C4-2B (cell line): ENCODE measurements around the gene KIAA1549.

Experiments used
- H3K27ac ChIP-seq: fragments of 450-650 bp; 2 replicates; pipeline ENCODE4 v1.5.1; 2017
- ZFX ChIP-seq: fragments of 450-650 bp; IDR thresholded peaks from 2 replicates; pipeline ENCODE4 v1.6.1; 2017
- TF ChIP-seq, protein P1 (sequence below): fragments of 450-650 bp; conservative IDR thresholded peaks from 2 replicates; pipeline ENCODE4 v1.5.1; 2017; ENCODE audit warnings: mild to moderate bottlenecking

The KIAA1549 gene

DNA sequence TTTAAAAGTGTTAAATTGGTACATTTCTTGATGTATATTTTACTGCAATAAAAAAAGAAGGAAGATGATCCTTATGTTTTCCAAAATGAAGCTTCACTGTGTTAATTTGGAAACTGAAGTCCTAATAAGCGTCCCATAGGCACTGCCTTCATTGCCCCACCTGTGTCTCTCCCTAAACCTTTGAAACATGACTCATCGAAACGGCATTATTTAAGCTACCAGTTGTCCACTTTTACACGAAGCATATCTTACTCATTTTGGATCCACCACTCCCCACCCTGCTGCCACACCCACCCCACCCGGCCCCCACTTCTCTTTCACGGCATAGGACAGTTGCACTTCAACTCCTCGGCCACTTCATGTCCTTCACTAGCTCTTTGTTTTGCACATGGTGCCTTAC lies 85.5 kb downstream of the KIAA1549 start:
- TF ChIP-seq, protein P1, sequence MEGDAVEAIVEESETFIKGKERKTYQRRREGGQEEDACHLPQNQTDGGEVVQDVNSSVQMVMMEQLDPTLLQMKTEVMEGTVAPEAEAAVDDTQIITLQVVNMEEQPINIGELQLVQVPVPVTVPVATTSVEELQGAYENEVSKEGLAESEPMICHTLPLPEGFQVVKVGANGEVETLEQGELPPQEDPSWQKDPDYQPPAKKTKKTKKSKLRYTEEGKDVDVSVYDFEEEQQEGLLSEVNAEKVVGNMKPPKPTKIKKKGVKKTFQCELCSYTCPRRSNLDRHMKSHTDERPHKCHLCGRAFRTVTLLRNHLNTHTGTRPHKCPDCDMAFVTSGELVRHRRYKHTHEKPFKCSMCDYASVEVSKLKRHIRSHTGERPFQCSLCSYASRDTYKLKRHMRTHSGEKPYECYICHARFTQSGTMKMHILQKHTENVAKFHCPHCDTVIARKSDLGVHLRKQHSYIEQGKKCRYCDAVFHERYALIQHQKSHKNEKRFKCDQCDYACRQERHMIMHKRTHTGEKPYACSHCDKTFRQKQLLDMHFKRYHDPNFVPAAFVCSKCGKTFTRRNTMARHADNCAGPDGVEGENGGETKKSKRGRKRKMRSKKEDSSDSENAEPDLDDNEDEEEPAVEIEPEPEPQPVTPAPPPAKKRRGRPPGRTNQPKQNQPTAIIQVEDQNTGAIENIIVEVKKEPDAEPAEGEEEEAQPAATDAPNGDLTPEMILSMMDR, result no peak
- TF ChIP-seq ZFX, result no peak
- no peak overlapping the region for H3K27ac ChIP-seq

DNA sequence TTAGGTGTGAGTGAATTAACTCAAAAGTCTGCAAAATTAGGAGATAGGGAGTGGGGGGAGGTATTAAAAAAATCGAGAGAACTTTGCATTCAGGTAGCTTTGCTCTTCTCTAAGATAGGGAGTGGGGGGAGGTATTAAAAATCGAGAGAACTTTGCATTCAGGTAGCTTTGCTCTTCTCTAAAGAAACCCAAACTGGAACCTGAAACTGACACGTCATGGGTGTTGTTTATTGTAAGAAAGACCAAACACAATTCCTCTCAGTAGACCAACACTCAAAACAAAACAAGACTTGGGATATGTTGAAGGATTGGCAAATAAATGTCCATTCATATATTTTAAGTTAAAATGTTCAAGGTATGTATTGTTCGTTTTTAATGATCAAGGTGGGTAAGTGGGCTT lies 87.9 kb downstream of the KIAA1549 start:
- no peak overlapping the region for H3K27ac ChIP-seq
- TF ChIP-seq ZFX, result no peak
- TF ChIP-seq, protein P1, result no peak

DNA sequence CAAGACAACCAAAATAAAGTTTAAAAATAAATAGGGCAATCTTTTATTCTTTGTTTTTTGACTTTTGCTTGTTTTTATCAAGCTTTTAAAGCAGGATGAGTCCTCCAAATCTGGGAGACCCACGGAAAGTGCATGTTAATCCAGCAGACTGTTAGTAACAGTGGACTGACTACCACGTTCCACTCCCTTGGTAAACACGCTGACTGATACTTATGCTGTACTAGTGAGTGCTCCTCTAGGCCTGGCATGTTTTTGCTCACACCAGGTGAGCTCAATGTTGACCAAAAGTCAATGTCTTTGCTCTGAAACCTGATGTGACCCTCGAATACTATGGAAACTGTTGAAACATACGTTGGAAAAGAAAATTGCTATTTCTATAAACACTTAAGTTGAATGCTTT lies 88.4 kb downstream of the KIAA1549 start:
- no peak overlapping the region for H3K27ac ChIP-seq

DNA sequence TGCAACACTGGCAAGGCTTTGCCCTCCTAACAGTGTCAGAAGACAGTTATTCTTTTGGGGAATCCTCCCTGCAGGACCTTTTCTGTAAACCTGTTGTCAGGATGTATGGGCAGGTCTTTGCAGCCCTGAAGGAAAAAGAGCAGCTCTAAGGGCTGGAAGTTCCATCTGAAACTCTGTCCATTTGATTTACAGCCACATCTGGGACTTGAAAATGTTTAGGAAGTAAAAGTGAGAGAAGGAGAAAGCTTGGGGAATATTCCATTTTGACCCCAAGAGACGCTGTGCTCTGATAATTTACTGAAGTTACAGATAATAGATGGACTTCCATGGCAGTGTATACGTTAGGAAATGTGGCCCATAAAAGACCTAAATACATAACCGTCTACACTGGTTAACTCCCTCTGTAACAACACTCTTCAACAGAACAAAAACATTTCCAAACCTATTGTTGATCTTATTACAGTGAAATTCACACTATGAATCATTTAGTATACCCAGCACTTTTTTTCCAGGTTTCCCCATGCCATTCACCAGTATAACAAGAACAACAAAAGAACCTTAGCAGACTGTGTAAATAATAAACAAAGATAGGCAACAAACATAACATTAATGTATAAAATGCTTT lies 89.1 kb downstream of the KIAA1549 start:
- H3K27ac ChIP-seq, result no peak overlapping the region
- TF ChIP-seq ZFX, result no peak
- TF ChIP-seq, protein P1, result no peak

More for the DNA sequence above, 88.4 kb downstream of the KIAA1549 start:
- TF ChIP-seq, protein P1, result no peak
- no peak for TF ChIP-seq ZFX

DNA sequence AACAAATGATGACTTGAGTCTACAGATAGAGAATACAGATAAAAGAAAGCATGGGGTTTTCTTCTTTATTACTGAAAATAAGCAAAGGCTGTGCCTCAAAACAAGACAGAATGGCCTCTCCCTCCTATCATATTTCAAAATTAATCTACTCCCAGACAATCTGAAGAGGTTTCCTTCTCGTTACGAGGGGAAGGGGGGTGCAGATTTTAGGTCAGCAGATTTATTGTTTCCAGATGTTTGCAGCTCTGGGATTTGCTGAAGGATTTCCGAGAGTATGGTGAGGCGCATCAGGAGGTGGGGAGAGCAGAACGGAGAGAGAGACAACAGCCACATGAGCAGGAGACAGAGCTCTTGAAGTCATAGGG lies 89.8 kb downstream of the KIAA1549 start:
- TF ChIP-seq ZFX, result no peak
- TF ChIP-seq, protein P1, result no peak

DNA sequence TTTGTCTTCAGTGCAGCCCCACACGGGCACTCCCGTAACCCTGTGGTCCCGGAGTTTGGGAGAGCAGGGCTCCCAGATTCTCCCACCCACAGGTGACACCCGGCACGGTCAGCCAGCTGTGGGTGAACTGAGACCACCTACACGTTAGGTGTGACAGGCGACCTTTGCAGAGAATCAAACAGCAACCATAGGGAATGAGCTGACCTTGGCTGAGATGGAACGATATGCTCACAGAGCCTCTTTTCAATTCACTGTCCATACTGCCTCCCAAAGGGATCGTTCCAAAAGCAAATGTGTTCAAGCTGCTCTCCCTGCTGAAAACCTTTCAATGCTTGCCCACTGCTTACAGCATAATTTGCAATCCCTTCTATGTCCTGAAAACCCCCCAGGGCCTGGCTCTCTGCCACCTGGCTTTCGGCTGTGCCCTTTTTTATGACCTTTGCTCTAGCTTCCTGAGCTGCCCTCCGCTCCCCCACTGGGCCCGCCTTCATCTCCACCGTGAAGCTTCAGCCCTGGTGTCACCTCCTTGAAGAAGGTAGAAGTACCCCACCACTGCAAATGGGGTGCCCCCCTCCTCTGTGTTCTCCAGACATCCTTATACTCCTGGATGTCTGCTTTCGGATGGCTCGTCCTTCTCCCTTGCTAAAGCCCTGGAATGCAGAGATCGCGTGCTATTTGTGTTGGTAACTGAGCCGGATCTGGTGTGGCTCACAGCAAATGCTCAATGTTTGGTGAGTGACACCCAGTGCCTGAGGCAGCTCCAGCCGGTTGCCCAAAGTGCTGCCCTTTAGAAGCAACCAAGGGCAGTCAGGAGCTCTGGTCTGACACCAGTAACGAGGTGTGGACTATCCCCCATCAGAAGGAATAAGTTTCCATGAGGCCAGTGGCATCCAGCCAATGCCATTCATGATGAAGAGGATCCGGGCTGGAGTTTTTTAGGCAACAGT lies 90.4 kb downstream of the KIAA1549 start:
- TF ChIP-seq, protein P1, result no peak
- TF ChIP-seq ZFX, result no peak
- no peak overlapping the region for H3K27ac ChIP-seq

More for the DNA sequence above, 89.8 kb downstream of the KIAA1549 start:
- no peak overlapping the region for H3K27ac ChIP-seq
